ENCODE results near the gene FALEC.
"Not testable (repeated sequence)": the region's sequence is repeated elsewhere in the genome, so short reads cannot be mapped to it uniquely, and the experiment has no call there.

The FALEC gene

GRCh38 chr1:150560576-150561253 lies 45.2 kb downstream of the FALEC start:
- peak; percentile 78 to 79 for DNase-seq

GRCh38 chr1:150561254-150561973 lies 45.9 kb downstream of the FALEC start:
- peak; percentile 34 to 42 for DNase-seq

GRCh38 chr1:150561974-150562445 lies 46.5 kb downstream of the FALEC start:
- DNase-seq = peak; percentile 89 to 90

- DNase-seq = peak; percentile 48 to 53
Observed at GRCh38 chr1:150562446-150563339, 47.1 kb downstream of the FALEC start.

- DNase-seq = no peak
Observed at GRCh38 chr1:150563340-150564038, 47.9 kb downstream of the FALEC start.

GRCh38 chr1:150564051-150564991 lies 48.8 kb downstream of the FALEC start:
- no peak for DNase-seq

GRCh38 chr1:150565240-150565991 lies 49.9 kb downstream of the FALEC start:
- DNase-seq = not testable (repeated sequence)

- no peak for DNase-seq
Observed at GRCh38 chr1:150566589-150567340, 51.2 kb downstream of the FALEC start.

- peak; percentile 37 to 51 for DNase-seq
Observed at GRCh38 chr1:150567341-150567716, 51.8 kb downstream of the FALEC start.

- DNase-seq = no peak
Observed at GRCh38 chr1:150567717-150568593, 52.4 kb downstream of the FALEC start.

GRCh38 chr1:150568594-150568966 lies 53.0 kb downstream of the FALEC start:
- DNase-seq = no peak

GRCh38 chr1:150572918-150573647 lies 57.5 kb downstream of the FALEC start:
- DNase-seq = no peak

- DNase-seq = not testable (repeated sequence)
Observed at GRCh38 chr1:150573648-150574071, 58.1 kb downstream of the FALEC start.

GRCh38 chr1:150574260-150575071 lies 58.9 kb downstream of the FALEC start:
- no peak for DNase-seq

GRCh38 chr1:150575072-150575489 lies 59.5 kb downstream of the FALEC start:
- DNase-seq = no peak

GRCh38 chr1:150575518-150576366 lies 60.2 kb downstream of the FALEC start:
- DNase-seq = no peak

Data from activated CD4-positive, alpha-beta T cell treated with anti-CD3 and anti-CD28 coated beads, Interleukin-2, amount 50 U/mL, for 4 hours (primary cell).